ENCODE data around the gene PTPRD. TPM values are rescaled to one million over a fixed set of nuclear protein-coding genes. Genes with fewer than 3 reads are reported as not detected.

Gene PTPRD
- total RNA-seq, 1 donor from 2014 or later: 15.6 TPM

DNA sequence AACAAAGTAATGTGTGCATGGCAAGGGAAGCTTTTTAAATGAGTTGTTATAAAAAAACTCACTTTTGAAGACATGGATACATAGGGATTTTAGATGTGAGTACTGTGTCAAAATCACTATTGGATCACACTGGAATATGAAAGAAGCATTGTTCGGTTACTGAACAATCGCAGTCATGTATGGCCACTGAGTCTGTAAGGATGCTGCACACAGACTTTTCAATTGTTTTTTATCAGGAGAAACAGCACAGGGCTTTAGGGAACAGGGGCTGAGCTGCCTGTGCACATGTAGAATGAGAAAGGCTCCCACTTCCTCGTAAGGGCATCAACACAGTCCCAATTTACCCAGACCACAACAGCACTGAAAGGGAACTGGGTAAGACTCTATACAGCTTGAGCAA, 1479.3 kb downstream of the PTPRD start:
- DNase-seq: no peak
- TF ChIP-seq CTCF (IDR thresholded peaks at IDR 0.05; ENCODE audit: borderline replicate concordance): no peak
- Histone ChIP-seq H3K9me3 (replicated peaks) (no peaks in the 10 kb centered on the region), H3K4me3 (no peak overlapping the region), H3K36me3 (no peaks in the 10 kb centered on the region), H3K27ac (replicated peaks) (no peak overlapping the region), H3K27me3 (ENCODE audit: low read depth) (no peaks in the 10 kb centered on the region), H3K4me1 (no peaks in the 10 kb centered on the region)
- intact Hi-C loops (cut with micrococcal nuclease): no loop called here

DNA sequence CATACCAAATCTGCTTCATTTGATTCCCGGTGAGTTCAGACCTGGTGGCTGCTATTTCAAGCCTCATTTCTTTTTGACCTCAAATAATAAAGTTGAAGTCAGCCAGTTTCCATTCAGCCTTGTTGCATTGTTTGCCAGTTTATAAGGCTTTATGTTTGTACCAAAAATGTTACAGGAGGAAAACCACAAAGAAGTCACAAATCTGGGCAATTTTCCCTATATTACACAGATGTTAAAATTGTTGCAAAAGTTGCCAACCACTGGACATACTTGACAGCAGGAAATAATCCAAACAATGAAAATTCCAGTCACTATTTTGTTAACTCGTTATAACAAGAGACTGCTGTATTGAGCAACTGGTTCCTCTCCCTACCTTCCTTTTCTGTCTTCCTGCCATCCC, 1488.2 kb downstream of the PTPRD start:
- no peaks in the 10 kb centered on the region for H3K36me3 ChIP-seq
- no peaks in the 10 kb centered on the region for H3K9me3 ChIP-seq (replicated peaks)
- H3K27ac ChIP-seq (replicated peaks): no peak overlapping the region
- TF ChIP-seq CTCF (IDR thresholded peaks at IDR 0.05; ENCODE audit: borderline replicate concordance): no peak
- H3K4me1 ChIP-seq: no peaks in the 10 kb centered on the region
- no peak for DNase-seq
- intact Hi-C loops (cut with micrococcal nuclease): no loop called here
- H3K27me3 ChIP-seq (ENCODE audit: low read depth): no peaks in the 10 kb centered on the region
- H3K4me3 ChIP-seq: no peak overlapping the region

DNA sequence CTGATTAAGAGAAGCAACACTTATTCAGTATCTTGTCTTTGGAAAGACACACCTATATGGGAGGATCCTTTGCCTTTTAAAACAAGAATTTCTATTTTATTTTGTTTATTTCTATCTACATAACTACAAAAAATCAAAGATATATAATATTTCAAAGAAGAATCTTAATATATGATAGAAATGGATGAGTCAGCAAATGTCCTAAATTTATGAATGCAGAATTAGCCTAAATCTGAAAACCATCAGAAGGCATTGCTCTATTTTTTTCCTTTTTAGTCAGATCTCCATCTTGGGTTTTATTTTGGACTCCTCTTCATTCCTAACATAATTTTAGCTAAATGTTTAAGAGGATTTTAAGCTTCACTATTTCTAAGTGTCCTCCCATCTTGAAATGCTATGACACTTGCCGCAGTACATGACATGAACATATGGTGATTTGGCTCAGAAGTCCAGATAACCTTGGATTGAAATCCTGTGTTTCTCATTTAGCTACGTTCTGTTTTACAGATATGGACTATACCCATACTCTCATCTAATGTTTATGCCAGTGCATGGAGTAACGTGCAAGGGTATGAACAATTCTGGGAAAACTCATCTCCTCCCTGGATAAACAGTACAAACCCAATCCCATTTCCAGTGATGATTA, 1490.4 kb downstream of the PTPRD start:
- no peak for TF ChIP-seq CTCF (IDR thresholded peaks at IDR 0.05; ENCODE audit: borderline replicate concordance)
- intact Hi-C loops (cut with micrococcal nuclease): no loop called here

GRCh38 chr9:9117866-9118265, 1494.9 kb downstream of the PTPRD start:
- Histone ChIP-seq H3K27me3 (ENCODE audit: low read depth) (no peaks in the 10 kb centered on the region), H3K4me1 (no peaks in the 10 kb centered on the region), H3K4me3 (no peak overlapping the region), H3K27ac (replicated peaks) (no peak overlapping the region), H3K9me3 (replicated peaks) (no peaks in the 10 kb centered on the region), H3K36me3 (no peaks in the 10 kb centered on the region)
- intact Hi-C loops (cut with micrococcal nuclease): no loop called here
- no peak for DNase-seq
- no peak for TF ChIP-seq CTCF (IDR thresholded peaks at IDR 0.05; ENCODE audit: borderline replicate concordance)

More for the DNA sequence above, 1490.4 kb downstream of the PTPRD start:
- Histone ChIP-seq H3K9me3 (replicated peaks) (no peaks in the 10 kb centered on the region), H3K4me1 (no peaks in the 10 kb centered on the region), H3K27me3 (ENCODE audit: low read depth) (no peaks in the 10 kb centered on the region), H3K27ac (replicated peaks) (no peak overlapping the region), H3K36me3 (no peaks in the 10 kb centered on the region), H3K4me3 (no peak overlapping the region)
- no peak for DNase-seq

- Histone ChIP-seq H3K27ac (replicated peaks) (no peak overlapping the region), H3K27me3 (ENCODE audit: low read depth) (no peaks in the 10 kb centered on the region), H3K9me3 (replicated peaks) (no peaks in the 10 kb centered on the region), H3K4me3 (no peak overlapping the region), H3K4me1 (no peaks in the 10 kb centered on the region), H3K36me3 (no peaks in the 10 kb centered on the region)
- no peak for TF ChIP-seq CTCF (IDR thresholded peaks at IDR 0.05; ENCODE audit: borderline replicate concordance)
- intact Hi-C loops (cut with micrococcal nuclease): no loop called here
- DNase-seq: no peak
These were observed 1500.6 kb downstream of the PTPRD start for GRCh38 chr9:9112001-9112720.
